ENCODE data around the gene ZSCAN9. TPM values are rescaled to one million over a fixed set of nuclear protein-coding genes. Genes with fewer than 3 reads are reported as not detected.

The ZSCAN9 gene
- total RNA-seq, 4 donors from 2014 or later = 12.6 to 26.1 (median 16.7) TPM

DNA sequence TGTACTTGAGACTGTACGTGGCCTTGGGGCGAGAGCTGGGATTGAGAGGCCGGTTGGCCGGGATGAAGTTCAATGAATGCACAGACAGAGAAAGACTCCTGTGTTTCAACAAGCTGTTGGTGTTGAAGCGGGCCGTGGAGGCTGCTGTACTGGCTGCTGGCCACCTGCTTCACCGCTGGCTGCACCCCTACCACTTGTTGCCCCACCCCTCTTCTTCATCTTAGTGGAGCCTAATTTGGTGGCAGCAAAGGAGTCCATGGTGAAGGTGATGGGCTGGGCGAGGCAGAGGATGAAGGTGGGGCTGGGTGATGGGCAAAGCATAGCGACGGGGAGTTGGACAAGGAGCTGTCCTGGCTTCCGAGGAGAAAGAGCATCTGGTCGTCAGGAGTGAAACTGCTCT, 7.2 kb upstream of the ZSCAN9 start:
- H3K27ac ChIP-seq = no peak overlapping the region
- 93% methylated on average over 12 of the region's 12 CpGs; no CpG with 5 or more reads in 1 of the 2 donors for WGBS, 2 donors (ENCODE audit: low coverage in 1 of 2)
- H3K9me3 ChIP-seq = no peaks in the 10 kb centered on the region
- in situ Hi-C loops (cut with MboI; ENCODE audit: low pct_ligation_motif_present in 1 of 4, low pct_unique_long_range_greater_than_20kb in 1 of 4, low sequenced_read_pairs in 3 of 4) = loop anchor here in 1 of 4 donors (10.0 kb wide), 1 partner anchor 73 kb away; the partner anchor contains the start of gene ZKSCAN8
- no peaks in the 10 kb centered on the region for H3K36me3 ChIP-seq
- intact Hi-C loops (cut with DNase I; ENCODE audit: low total_unique reads) = no loop called here
- peaks cover 40% of the 10 kb centered on the region for H3K27me3 ChIP-seq
- peaks cover 0 to 21% (median 4%) of the 10 kb centered on the region in 4 donors for H3K4me1 ChIP-seq
- DNase-seq = no peak
- TF ChIP-seq EP300 (IDR thresholded peaks at IDR 0.05; ENCODE audit: low read depth) (no peak), POLR2A (IDR thresholded peaks at IDR 0.05) (no peak), CTCF (IDR thresholded peaks at IDR 0.05) (no peak), POLR2AphosphoS5 (IDR thresholded peaks at IDR 0.05) (no peak)
- peak overlapping the region in 1 of 4 donors; percentile 66 for H3K4me3 ChIP-seq

GRCh38 chr6:28218312-28219248, 6.5 kb upstream of the ZSCAN9 start:
- H3K4me3 ChIP-seq = peak overlapping the region; percentile 25 to 66 (median 48)
- peaks cover 33% of the 10 kb centered on the region for H3K27me3 ChIP-seq
- intact Hi-C loops (cut with DNase I; ENCODE audit: low total_unique reads) (no loop called here), in situ Hi-C loops (cut with MboI; ENCODE audit: low pct_ligation_motif_present in 1 of 4, low pct_unique_long_range_greater_than_20kb in 1 of 4, low sequenced_read_pairs in 3 of 4) (loop anchor here in 1 of 4 donors (10.0 kb wide), 1 partner anchor 74 kb away; the partner anchor contains the start of gene ZKSCAN8)
- H3K27ac ChIP-seq = peak overlapping the region; percentile 45 to 80 (median 68)
- H3K9me3 ChIP-seq = no peaks in the 10 kb centered on the region
- no peak for TF ChIP-seq EP300 (IDR thresholded peaks at IDR 0.05; ENCODE audit: low read depth)
- TF ChIP-seq POLR2A (IDR thresholded peaks at IDR 0.05) = peak; percentile 36
- no peaks in the 10 kb centered on the region for H3K36me3 ChIP-seq
- peak; percentile 78 for DNase-seq
- peaks cover 0 to 15% (median 2%) of the 10 kb centered on the region in 4 donors for H3K4me1 ChIP-seq
- 0 to 15% methylated on average over 1 to 47 of the region's 56 CpGs for WGBS, 2 donors (ENCODE audit: low coverage in 1 of 2)

GRCh38 chr6:28220257-28221133, 4.6 kb upstream of the ZSCAN9 start:
- in situ Hi-C loops (cut with MboI; ENCODE audit: low pct_ligation_motif_present in 1 of 4, low pct_unique_long_range_greater_than_20kb in 1 of 4, low sequenced_read_pairs in 3 of 4) (no loop called here), intact Hi-C loops (cut with DNase I; ENCODE audit: low total_unique reads) (no loop called here)
- Histone ChIP-seq H3K27ac (no peak overlapping the region), H3K4me3 (no peak overlapping the region), H3K4me1 (peaks cover 0 to 20% (median 4%) of the 10 kb centered on the region in 4 donors), H3K9me3 (no peaks in the 10 kb centered on the region), H3K27me3 (peaks cover 15% of the 10 kb centered on the region), H3K36me3 (no peaks in the 10 kb centered on the region)
- TF ChIP-seq EP300 (IDR thresholded peaks at IDR 0.05; ENCODE audit: low read depth) (no peak), CTCF (IDR thresholded peaks at IDR 0.05) (no peak), POLR2AphosphoS5 (IDR thresholded peaks at IDR 0.05) (no peak), POLR2A (IDR thresholded peaks at IDR 0.05) (no peak)
- 30 to 42% methylated on average over 4 to 6 of the region's 6 CpGs for WGBS, 2 donors (ENCODE audit: low coverage in 1 of 2)
- no peak for DNase-seq

DNA sequence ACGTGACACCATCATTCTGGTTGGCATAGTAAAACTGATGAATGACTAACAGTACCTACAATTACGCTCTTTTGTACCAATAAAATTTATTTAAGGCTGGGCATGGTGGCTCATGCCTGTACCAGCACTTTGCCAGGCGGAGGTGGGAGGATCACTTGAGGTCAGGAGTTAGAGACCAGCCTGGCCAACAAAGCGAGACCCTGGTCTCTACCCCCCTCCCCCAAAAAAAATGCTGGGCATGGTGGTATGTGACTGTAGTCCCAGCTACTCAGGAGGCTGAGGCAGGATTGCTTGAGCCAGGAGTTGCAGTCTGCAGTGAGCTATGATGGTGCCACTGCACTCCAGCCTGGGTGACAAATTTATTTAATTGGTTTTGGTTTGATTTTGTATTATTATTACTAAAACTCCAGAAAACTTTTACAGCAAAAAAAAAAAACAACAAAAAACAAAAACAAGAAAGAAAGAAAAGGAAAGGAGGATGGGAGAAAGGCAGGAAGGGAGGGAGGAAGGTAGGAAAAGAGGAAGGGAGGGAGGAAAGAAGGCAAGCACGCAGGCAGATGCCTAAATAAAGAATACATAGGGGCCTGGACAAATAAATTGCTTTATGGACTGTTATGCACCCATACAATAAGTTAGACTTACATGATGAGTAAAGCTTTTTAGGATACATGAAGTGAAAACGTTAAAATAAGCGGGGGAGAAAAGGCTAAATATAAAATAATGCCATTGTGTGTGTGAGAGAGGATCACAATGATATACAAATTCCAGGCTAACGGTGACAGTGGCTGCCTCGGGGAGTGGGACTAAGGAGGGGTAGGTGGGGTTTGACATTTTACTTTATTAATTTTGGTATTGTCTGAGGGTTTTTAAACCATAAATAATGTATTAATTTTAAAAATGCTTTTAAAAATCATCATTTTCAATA, 682 bp upstream of the ZSCAN9 start:
- intact Hi-C loops (cut with DNase I; ENCODE audit: low total_unique reads) (no loop called here), in situ Hi-C loops (cut with MboI; ENCODE audit: low pct_ligation_motif_present in 1 of 4, low pct_unique_long_range_greater_than_20kb in 1 of 4, low sequenced_read_pairs in 3 of 4) (no loop called here)
- H3K4me3 ChIP-seq = peak overlapping the region; percentile 66 to 77 (median 68)
- no peak for DNase-seq
- 49 to 56% methylated on average over 8 to 9 of the region's 9 CpGs for WGBS, 2 donors (ENCODE audit: low coverage in 1 of 2)
- peaks cover 15% of the 10 kb centered on the region for H3K27me3 ChIP-seq
- peaks cover 0 to 19% (median 7%) of the 10 kb centered on the region in 4 donors for H3K4me1 ChIP-seq
- no peaks in the 10 kb centered on the region for H3K9me3 ChIP-seq
- TF ChIP-seq POLR2A (IDR thresholded peaks at IDR 0.05) = no peak
- TF ChIP-seq CTCF (IDR thresholded peaks at IDR 0.05) = no peak
- no peak for TF ChIP-seq POLR2AphosphoS5 (IDR thresholded peaks at IDR 0.05)
- TF ChIP-seq EP300 (IDR thresholded peaks at IDR 0.05; ENCODE audit: low read depth) = no peak
- H3K36me3 ChIP-seq = peaks cover 0 to 19% (median 7%) of the 10 kb centered on the region in 4 donors
- H3K27ac ChIP-seq = peak overlapping the region; percentile 76 to 85 (median 80)

Data from transverse colon (tissue), 4 donors.